GM12875 (cell line): ENCODE results near the gene STING1.
A peak's percentile ranks its signal among the peaks of the same experiment; 100 is the strongest.
"Not testable (repeated sequence)": the region's sequence is repeated elsewhere in the genome, so short reads cannot be mapped to it uniquely, and the experiment has no call there.

Experiments
- H3K4me3 ChIP-seq: one replicate; pipeline ENCODE4 v1.5.1; 2011; ENCODE audit warnings: low read depth, low read length, control low read depth
- TF ChIP-seq, protein P1 (sequence below): IDR thresholded peaks from 2 replicates; pipeline ENCODE4 v1.5.1; 2011; ENCODE audit warnings: low read depth, mild to moderate bottlenecking, control low read depth, inconsistent platforms, low read length, moderate library complexity, borderline replicate concordance; ENCODE audit not compliant: insufficient read depth

The STING1 gene

GRCh38 chr5:139482050-139482889 lies at the start of gene STING1:
STING1 (minus strand) TSS chr5:139482758; CDS start chr5:139481704, 1,054 bp downstream.
- peak within 1 kb of the TSS; percentile 40 for H3K4me3 ChIP-seq
- TF ChIP-seq, protein P1, sequence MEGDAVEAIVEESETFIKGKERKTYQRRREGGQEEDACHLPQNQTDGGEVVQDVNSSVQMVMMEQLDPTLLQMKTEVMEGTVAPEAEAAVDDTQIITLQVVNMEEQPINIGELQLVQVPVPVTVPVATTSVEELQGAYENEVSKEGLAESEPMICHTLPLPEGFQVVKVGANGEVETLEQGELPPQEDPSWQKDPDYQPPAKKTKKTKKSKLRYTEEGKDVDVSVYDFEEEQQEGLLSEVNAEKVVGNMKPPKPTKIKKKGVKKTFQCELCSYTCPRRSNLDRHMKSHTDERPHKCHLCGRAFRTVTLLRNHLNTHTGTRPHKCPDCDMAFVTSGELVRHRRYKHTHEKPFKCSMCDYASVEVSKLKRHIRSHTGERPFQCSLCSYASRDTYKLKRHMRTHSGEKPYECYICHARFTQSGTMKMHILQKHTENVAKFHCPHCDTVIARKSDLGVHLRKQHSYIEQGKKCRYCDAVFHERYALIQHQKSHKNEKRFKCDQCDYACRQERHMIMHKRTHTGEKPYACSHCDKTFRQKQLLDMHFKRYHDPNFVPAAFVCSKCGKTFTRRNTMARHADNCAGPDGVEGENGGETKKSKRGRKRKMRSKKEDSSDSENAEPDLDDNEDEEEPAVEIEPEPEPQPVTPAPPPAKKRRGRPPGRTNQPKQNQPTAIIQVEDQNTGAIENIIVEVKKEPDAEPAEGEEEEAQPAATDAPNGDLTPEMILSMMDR = no peak

DNA sequence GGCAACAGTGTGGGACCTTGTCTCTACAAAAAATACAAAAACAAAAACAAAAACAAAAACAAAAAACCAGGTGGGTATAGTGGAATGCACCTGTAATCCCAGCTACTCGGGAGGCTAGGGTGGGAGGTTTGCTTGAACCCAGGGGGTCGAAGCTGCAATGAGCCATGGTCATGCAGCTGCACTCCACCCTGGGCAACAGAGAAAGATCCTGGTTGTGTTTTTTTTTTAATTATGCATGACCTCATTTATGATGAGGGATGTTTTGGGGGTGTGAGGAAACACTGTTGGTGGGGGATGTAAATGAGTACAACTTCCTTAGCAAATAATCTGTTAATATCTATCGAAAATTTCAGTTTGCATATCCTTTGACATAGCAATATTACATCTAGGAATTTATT lies 49.2 kb upstream of the STING1 start:
- TF ChIP-seq, protein P1 = no peak

DNA sequence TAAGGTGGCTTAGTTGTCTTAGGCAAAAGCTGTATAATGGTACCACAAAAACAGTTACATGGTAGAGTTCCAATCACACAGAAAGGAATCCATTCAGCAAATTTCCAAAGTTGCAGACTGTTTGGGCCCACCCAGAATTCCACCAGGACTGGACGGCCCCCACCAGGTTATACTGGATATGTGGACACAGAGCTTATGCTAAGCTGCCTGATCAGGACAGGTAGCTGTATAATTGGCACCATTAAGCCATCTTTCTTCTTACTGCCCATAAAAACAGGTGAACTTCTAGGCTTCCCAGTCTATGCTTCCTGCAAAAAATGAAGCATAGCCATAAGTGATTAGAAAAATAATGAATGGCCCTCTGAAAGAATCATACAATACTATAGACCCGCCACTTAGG lies 47.5 kb upstream of the STING1 start:
- H3K4me3 ChIP-seq = not testable (repeated sequence)

More for the DNA sequence above, 49.2 kb upstream of the STING1 start:
- no peak overlapping the region for H3K4me3 ChIP-seq

GRCh38 chr5:139528695-139529094 lies 46.1 kb upstream of the STING1 start:
- H3K4me3 ChIP-seq = not testable (repeated sequence)

GRCh38 chr5:139527896-139528467 lies 45.4 kb upstream of the STING1 start:
- H3K4me3 ChIP-seq = not testable (repeated sequence)

- peak overlapping the region; percentile 36 for H3K4me3 ChIP-seq
Measured at GRCh38 chr5:139527090-139527470, 44.5 kb upstream of the STING1 start.

DNA sequence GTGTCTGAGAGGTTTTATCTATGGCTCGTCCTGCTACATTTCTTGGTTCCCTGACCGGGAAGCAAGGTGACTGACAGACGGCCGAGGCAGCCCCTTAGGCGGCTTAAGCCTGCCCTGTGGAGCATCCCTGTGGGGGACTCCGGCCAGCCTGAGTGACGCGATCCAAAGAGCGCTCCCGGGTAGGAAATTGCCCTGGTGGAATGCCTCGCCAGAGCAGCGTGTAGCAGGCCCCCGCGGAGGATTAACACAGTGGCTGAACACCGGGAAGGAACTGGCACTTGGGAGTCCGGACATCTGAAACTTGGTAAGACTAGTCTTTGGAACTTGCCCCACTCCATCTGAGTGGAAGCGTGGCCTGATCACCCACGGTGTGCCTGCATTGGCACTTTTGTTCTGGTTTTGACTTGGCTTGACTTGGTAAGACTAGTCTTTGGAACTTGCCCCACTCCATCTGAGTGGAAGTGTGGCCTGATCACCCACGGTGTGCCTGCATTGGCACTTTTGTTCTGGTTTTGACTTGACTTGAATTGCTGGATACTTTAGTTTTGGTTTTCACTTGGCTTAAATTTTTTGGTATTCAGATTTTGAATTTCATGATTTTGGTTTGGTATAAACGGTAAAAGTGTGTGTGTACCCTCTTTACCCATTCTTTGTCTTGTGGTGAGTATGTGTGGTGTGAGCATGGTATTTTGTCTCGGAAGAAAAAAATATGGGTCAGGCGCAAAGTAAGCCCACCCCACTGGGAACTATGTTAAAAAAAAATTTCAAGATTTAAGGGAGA lies 43.9 kb upstream of the STING1 start:
- peak overlapping the region; percentile 36 for H3K4me3 ChIP-seq

GRCh38 chr5:139525586-139526308 lies 43.2 kb upstream of the STING1 start:
- H3K4me3 ChIP-seq = peak overlapping the region; percentile 36

DNA sequence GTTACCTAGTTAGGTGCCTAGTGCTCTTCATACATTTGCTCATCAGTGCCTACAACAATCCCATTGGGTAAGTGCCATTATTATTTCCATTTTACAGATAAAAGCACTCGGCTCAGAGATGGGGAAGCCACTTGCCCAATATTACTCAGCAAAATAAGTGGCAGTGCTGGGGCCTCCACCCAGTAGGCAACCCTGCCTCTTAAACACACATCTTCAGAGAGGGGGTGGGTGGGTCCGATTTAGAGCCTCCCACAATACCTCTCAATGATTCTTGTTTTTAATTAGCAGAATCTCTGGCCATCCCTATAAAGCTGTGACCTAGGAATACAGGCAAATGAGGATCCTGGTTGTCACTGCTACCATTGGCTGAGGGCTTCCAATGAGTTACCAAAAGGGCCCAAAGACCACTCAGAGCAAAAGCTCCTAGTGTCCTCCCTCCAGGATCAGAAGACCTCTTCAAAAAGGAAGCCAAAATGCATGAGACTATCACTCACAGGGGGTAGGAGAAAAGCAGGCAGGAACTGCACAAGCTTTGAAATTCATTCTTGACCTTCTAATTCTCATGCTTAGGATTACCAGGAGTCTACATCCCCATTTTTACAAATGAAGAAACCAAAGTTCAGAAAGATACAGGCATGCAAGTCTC lies 42.5 kb upstream of the STING1 start:
- no peak overlapping the region for H3K4me3 ChIP-seq
- TF ChIP-seq, protein P1 = no peak

DNA sequence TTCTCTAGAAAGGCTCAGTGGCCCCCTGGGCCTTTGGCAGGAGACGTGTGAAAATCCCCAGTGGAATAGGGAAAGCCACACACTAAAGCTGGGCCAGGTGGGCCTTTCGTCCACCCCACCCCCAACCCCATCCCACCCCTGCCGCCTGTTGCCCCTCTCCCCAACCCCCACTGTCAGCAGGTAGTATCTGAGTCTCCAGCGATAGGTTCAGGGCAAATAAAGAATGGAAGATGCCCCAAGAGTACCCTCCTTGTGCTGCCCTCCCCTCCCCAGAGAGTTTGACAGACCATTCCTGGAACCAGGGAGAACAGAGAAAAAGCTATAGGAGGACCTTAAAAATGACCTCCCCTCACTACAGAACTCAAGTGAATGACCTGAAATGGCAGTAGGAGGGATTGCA lies 41.9 kb upstream of the STING1 start:
- H3K4me3 ChIP-seq = no peak overlapping the region
- TF ChIP-seq, protein P1 = no peak
